Left lobe of liver (tissue), 2 donors: ENCODE measurements around the gene SH3RF1. TPM values are rescaled to one million over a fixed set of nuclear protein-coding genes. Genes with fewer than 3 reads are reported as not detected.

Experiments
- ATAC-seq: fragments of 200-7000 bp; cut with Tn5 transposase; one replicate; pipeline ENCODE4 v1.9.1; 2020; ENCODE audit warnings: mild to moderate bottlenecking, moderate library complexity
- DNase-seq: peaks from one replicate; pipeline ENCODE4 v3.0.0-alpha.2; 2020; ENCODE audit warnings: low spot score
- total RNA-seq: library from RNA; stranded (reverse); gene quantifications from one replicate; pipeline ENCODE4 v1.2.1, GENCODE V29; 2021
- donor health status: DM: no; HTN: no; CAD: no; lungs with moderate emphysema.
- donor health status: DM: no; HTN: yes; CAD: no.

The SH3RF1 gene
- total RNA-seq, 1 donor from 2014 or later, result 7.2 TPM

- DNase-seq, result no peak
- ATAC-seq, result peak; percentile 63
Measured at GRCh38 chr4:169114341-169114974, 156.3 kb downstream of the SH3RF1 start.

- no peak for DNase-seq
- ATAC-seq, result no peak
Measured at GRCh38 chr4:169110633-169111032, 160.1 kb downstream of the SH3RF1 start.

GRCh38 chr4:169109035-169109675 lies 161.6 kb downstream of the SH3RF1 start:
- no peak for ATAC-seq
- DNase-seq, result no peak

- ATAC-seq (no peak), DNase-seq (no peak)
Measured at GRCh38 chr4:169108303-169108702, 162.5 kb downstream of the SH3RF1 start.

GRCh38 chr4:169107528-169107927 lies 163.2 kb downstream of the SH3RF1 start:
- DNase-seq (no peak), ATAC-seq (no peak)

GRCh38 chr4:169106696-169107229 lies 164.0 kb downstream of the SH3RF1 start:
- ATAC-seq (no peak), DNase-seq (no peak)

- DNase-seq, result no peak
- no peak for ATAC-seq
Measured at GRCh38 chr4:169105620-169106019, 165.1 kb downstream of the SH3RF1 start.

GRCh38 chr4:169103966-169104412 lies 166.8 kb downstream of the SH3RF1 start:
- ATAC-seq, result peak; percentile 90
- DNase-seq, result peak; percentile 69

GRCh38 chr4:169102026-169102425 lies 168.7 kb downstream of the SH3RF1 start:
- ATAC-seq (no peak), DNase-seq (no peak)

GRCh38 chr4:169100670-169101101 lies 170.1 kb downstream of the SH3RF1 start:
- DNase-seq (no peak), ATAC-seq (no peak)

- ATAC-seq, result peak; percentile 69
Measured at GRCh38 chr4:169099771-169100180, 171.0 kb downstream of the SH3RF1 start.

GRCh38 chr4:169098969-169099690 lies 171.6 kb downstream of the SH3RF1 start:
- ATAC-seq (peak; percentile 76), DNase-seq (peak; percentile 56)

More at GRCh38 chr4:169099771-169100180, 171.0 kb downstream of the SH3RF1 start:
- DNase-seq, result no peak

- no peak for DNase-seq
- peak; percentile 14 for ATAC-seq
Measured at GRCh38 chr4:169098532-169098931, 172.2 kb downstream of the SH3RF1 start.

GRCh38 chr4:169098054-169098497 lies 172.7 kb downstream of the SH3RF1 start:
- DNase-seq (no peak), ATAC-seq (no peak)

GRCh38 chr4:169096221-169096620 lies 174.5 kb downstream of the SH3RF1 start:
- DNase-seq (no peak), ATAC-seq (no peak)

- ATAC-seq, result no peak
- DNase-seq, result no peak
Measured at GRCh38 chr4:169094656-169095231, 176.0 kb downstream of the SH3RF1 start.

GRCh38 chr4:169092889-169093522 lies 177.8 kb downstream of the SH3RF1 start:
- ATAC-seq, result no peak
- no peak for DNase-seq

GRCh38 chr4:169090484-169091215 lies 180.1 kb downstream of the SH3RF1 start:
- DNase-seq (no peak), ATAC-seq (no peak)

- no peak for ATAC-seq
Measured at GRCh38 chr4:169089004-169089403, 181.8 kb downstream of the SH3RF1 start.

GRCh38 chr4:169084954-169085353 lies 185.8 kb downstream of the SH3RF1 start:
- DNase-seq, result no peak
- ATAC-seq, result no peak

More at GRCh38 chr4:169089004-169089403, 181.8 kb downstream of the SH3RF1 start:
- DNase-seq, result no peak
